Hepatocyte (in vitro differentiated cells): ENCODE results near the gene ABHD2. TPM values are rescaled to one million over a fixed set of nuclear protein-coding genes. Genes with fewer than 3 reads are reported as not detected.

ENCODE experiments used
- DNase-seq: peaks from one replicate; pipeline ENCODE4 v3.0.0-alpha.2; 2016; ENCODE audit warnings: low spot score
- H2AFZ ChIP-seq: fragments of 200-600 bp; sonication (generic); 2 replicates; pipeline ENCODE4 v1.6.0; 2016; ENCODE audit warnings: antibody characterized with exemption, mild to moderate bottlenecking
- H3K27ac ChIP-seq: fragments of 200-600 bp; sonication (generic); 2 replicates; pipeline ENCODE4 v1.5.1; 2016; ENCODE audit warnings: mild to moderate bottlenecking
- H3K27me3 ChIP-seq: fragments of 200-600 bp; sonication (generic); 2 replicates; pipeline ENCODE4 v1.6.1; 2016
- H3K36me3 ChIP-seq: fragments of 200-600 bp; sonication (generic); replicated peaks from 2 replicates; pipeline ENCODE4 v1.5.1; 2016; ENCODE audit warnings: low read depth; ENCODE audit not compliant: insufficient read depth
- H3K4me1 ChIP-seq: fragments of 200-600 bp; sonication (generic); 2 replicates; pipeline ENCODE4 v1.5.1; 2016; ENCODE audit warnings: mild to moderate bottlenecking, moderate library complexity; ENCODE audit not compliant: insufficient read depth
- H3K4me2 ChIP-seq: fragments of 200-600 bp; sonication (generic); 2 replicates; pipeline ENCODE4 v1.6.0; 2016
- H3K4me3 ChIP-seq: fragments of 200-600 bp; sonication (generic); 2 replicates; pipeline ENCODE4 v1.5.1; 2016; ENCODE audit warnings: mild to moderate bottlenecking
- H3K79me2 ChIP-seq: fragments of 200-600 bp; sonication (generic); 2 replicates; pipeline ENCODE4 v1.6.0; 2017; ENCODE audit warnings: mild to moderate bottlenecking
- H3K9me2 ChIP-seq: fragments of 200-600 bp; sonication (generic); replicated peaks from 2 replicates; pipeline ENCODE4 v1.6.0; 2017; ENCODE audit warnings: mild to moderate bottlenecking; ENCODE audit not compliant: insufficient read depth
- H3K9me3 ChIP-seq: fragments of 200-600 bp; sonication (generic); 2 replicates; pipeline ENCODE4 v1.5.1; 2016; ENCODE audit warnings: low read depth, mild to moderate bottlenecking
- H4K20me1 ChIP-seq: fragments of 200-600 bp; sonication (generic); 2 replicates; pipeline ENCODE4 v1.6.0; 2016; ENCODE audit warnings: mild to moderate bottlenecking; ENCODE audit not compliant: insufficient read depth, poor library complexity, severe bottlenecking
- EZH2 ChIP-seq: fragments of 200-600 bp; sonication (generic); IDR thresholded peaks from 2 replicates; pipeline ENCODE4 v1.6.1; 2016; ENCODE audit warnings: antibody characterized with exemption, mild to moderate bottlenecking, borderline replicate concordance
- EZH2phosphoT487 ChIP-seq: fragments of 200-600 bp; sonication (generic); IDR thresholded peaks from one replicate; pipeline ENCODE4 v1.6.1; 2018; ENCODE audit warnings: antibody characterized with exemption, mild to moderate bottlenecking, low read depth, moderate library complexity; ENCODE audit not compliant: unreplicated experiment, severe bottlenecking
- WGBS: methylation state at CpG from one replicate; pipeline ENCODE4 v1.1.6; 2016; ENCODE audit warnings: low lambda C conversion rate; ENCODE audit errors: missing lambda C conversion rate; 5-methylcytosine and 5-hydroxymethylcytosine counted together
- polyA plus RNA-seq: library from polyadenylated mRNA; unstranded; fragments of >200 nt; fragmentation: Nextera tagmentation; extraction: Ambion mirVana; gene quantifications from 2 replicates; pipeline ENCODE4 v1.2.1, GENCODE V29; 2016
- total RNA-seq: library from RNA; depleted of rRNA; stranded (reverse); fragments of >200 nt; gene quantifications from 2 replicates; pipeline ENCODE4 v1.2.3, GENCODE V29; 2014
- TF ChIP-seq, protein P1 (sequence below): fragments of 200-600 bp; sonication (generic); IDR thresholded peaks from 2 replicates; pipeline ENCODE4 v1.5.1; 2016; ENCODE audit warnings: antibody characterized with exemption, mild to moderate bottlenecking; ENCODE audit not compliant: poor library complexity

ABHD2 gene
- total and polyA plus RNA-seq, 2 experiments from 2014 or later = 11.7 to 59.7 TPM

DNA sequence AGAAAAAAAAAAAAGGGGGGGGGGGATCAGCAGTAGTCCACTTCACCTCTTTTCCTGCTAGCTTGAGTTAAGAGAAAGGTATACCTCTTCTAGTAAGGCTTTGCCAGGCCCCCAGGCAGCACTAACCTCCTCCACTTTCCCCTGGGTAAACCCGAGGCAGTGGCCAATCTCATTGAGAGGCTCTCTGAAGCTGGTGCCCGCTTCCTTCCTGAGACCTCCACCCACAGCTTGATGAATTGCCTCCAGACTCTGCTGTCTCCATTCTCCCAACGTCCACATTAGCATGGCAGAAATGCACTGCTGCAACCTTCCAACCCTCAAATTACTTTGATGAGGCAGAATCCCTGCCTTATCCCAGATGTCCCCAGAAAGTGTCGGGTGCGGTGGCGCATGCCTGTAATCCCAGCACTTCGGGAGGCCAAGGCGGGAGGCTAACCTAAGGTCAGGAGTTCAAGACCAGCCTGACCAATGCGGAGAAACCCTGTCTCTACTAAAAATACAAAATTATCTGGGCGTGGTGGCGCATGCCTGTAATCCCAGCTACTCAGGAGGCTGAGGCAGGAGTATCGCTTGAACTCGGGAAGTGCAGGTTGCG is 117.8 kb downstream of the ABHD2 start:
- TF ChIP-seq, protein P1, sequence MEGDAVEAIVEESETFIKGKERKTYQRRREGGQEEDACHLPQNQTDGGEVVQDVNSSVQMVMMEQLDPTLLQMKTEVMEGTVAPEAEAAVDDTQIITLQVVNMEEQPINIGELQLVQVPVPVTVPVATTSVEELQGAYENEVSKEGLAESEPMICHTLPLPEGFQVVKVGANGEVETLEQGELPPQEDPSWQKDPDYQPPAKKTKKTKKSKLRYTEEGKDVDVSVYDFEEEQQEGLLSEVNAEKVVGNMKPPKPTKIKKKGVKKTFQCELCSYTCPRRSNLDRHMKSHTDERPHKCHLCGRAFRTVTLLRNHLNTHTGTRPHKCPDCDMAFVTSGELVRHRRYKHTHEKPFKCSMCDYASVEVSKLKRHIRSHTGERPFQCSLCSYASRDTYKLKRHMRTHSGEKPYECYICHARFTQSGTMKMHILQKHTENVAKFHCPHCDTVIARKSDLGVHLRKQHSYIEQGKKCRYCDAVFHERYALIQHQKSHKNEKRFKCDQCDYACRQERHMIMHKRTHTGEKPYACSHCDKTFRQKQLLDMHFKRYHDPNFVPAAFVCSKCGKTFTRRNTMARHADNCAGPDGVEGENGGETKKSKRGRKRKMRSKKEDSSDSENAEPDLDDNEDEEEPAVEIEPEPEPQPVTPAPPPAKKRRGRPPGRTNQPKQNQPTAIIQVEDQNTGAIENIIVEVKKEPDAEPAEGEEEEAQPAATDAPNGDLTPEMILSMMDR = no peak
- Histone ChIP-seq H3K4me1 (no peaks in the 10 kb centered on the region), H3K79me2 (no peaks in the 10 kb centered on the region), H2AFZ (no peak overlapping the region), H3K27ac (no peak overlapping the region), H4K20me1 (no peaks in the 10 kb centered on the region), H3K27me3 (no peaks in the 10 kb centered on the region), H3K4me3 (no peak overlapping the region), H3K4me2 (no peak overlapping the region), H3K36me3 (no peaks in the 10 kb centered on the region), H3K9me3 (no peaks in the 10 kb centered on the region), H3K9me2 (no peaks in the 10 kb centered on the region)
- DNase-seq = no peak
- WGBS = 88% methylated on average over 14 of the region's 14 CpGs

DNA sequence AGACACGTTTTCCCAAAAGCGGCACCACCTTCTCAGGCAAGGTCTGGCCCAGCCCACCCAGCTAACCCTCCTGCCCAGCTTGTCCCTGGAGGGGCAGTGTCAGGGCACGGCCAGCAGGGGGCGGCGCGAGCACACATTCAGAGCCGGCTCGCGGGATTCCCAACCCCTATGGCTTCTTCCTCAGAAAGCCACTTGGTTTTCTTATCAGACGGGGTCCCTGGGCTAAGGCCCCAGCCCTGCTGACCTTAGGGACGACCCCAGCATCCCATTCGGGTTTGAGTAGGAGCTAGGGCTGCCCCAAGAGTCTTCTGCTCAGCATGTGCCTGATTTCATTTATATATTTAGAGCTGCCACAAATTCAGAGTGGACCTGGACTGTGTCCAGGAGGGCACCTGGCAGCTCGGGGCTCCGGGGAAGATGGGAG is 118.7 kb downstream of the ABHD2 start:
- 9% methylated on average over 14 of the region's 14 CpGs for WGBS
- no peak overlapping the region for H3K4me3 ChIP-seq
- H3K4me2 ChIP-seq = peak overlapping the region; percentile 70
- no peak overlapping the region for H2AFZ ChIP-seq
- H3K27me3 ChIP-seq = no peaks in the 10 kb centered on the region
- H3K79me2 ChIP-seq = no peaks in the 10 kb centered on the region
- no peaks in the 10 kb centered on the region for H3K36me3 ChIP-seq
- TF ChIP-seq, protein P1 = peak; percentile 95
- no peak for TF ChIP-seq EZH2phosphoT487
- H3K4me1 ChIP-seq = no peaks in the 10 kb centered on the region
- H3K9me3 ChIP-seq = no peaks in the 10 kb centered on the region
- DNase-seq = peak; percentile 84
- no peaks in the 10 kb centered on the region for H4K20me1 ChIP-seq
- no peaks in the 10 kb centered on the region for H3K9me2 ChIP-seq
- no peak overlapping the region for H3K27ac ChIP-seq

DNA sequence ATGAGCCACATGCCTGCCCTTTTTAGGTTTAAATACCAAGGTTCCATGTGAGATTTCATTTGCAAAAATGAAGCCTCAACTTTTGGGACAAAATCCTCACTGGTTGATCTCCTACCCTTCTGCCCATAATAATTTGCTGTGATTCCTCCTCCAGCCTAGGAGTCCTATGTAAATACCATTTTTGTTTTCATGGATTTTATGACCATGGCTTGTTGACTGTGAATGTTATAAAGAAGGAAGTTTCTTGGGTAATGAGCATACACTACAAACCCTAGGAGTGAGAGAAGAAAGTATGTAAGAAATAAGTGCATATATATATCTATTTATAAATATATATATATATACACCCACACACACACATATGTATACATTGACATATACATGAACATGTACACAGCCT is 120.0 kb downstream of the ABHD2 start:
- Histone ChIP-seq H3K4me1 (no peaks in the 10 kb centered on the region), H2AFZ (no peak overlapping the region), H3K36me3 (no peaks in the 10 kb centered on the region), H3K9me2 (no peaks in the 10 kb centered on the region), H3K79me2 (no peaks in the 10 kb centered on the region), H3K27me3 (no peaks in the 10 kb centered on the region), H3K9me3 (no peaks in the 10 kb centered on the region), H4K20me1 (no peaks in the 10 kb centered on the region), H3K4me3 (no peak overlapping the region), H3K4me2 (no peak overlapping the region), H3K27ac (no peak overlapping the region)
- no peak for DNase-seq
- TF ChIP-seq, protein P1 = no peak
- no peak for TF ChIP-seq EZH2
- no peak for TF ChIP-seq EZH2phosphoT487

DNA sequence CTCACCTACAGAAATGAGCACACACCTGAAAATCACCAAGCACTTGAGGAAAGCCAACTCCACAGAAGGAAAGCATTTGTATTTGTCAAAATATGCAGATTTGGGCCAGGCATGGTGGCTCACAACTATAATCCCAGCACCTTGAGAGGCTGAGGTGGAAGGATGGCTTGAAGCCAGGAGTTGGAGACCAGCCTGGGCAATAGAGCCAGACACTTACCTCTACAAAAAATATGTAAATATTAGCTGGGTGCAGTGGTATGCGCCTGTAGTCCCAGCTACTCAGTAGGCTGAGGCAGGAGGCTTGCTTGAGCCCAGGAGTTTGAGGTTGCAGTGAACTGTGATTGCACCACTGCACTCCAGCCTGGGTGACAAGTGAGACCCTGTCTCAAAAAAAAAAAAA is 120.8 kb downstream of the ABHD2 start:
- Histone ChIP-seq H3K4me3 (no peak overlapping the region), H3K9me3 (no peaks in the 10 kb centered on the region), H4K20me1 (no peaks in the 10 kb centered on the region), H2AFZ (no peak overlapping the region), H3K4me2 (no peak overlapping the region), H3K79me2 (no peaks in the 10 kb centered on the region), H3K4me1 (no peaks in the 10 kb centered on the region), H3K27me3 (no peaks in the 10 kb centered on the region), H3K36me3 (no peaks in the 10 kb centered on the region), H3K9me2 (no peaks in the 10 kb centered on the region), H3K27ac (no peak overlapping the region)
- no peak for DNase-seq
- TF ChIP-seq, protein P1 = no peak
- no peak for TF ChIP-seq EZH2
- TF ChIP-seq EZH2phosphoT487 = no peak
- 81% methylated on average over 1 of the region's 1 CpG for WGBS
